ENCODE measurements around the gene NSG1.

Gene NSG1

DNA sequence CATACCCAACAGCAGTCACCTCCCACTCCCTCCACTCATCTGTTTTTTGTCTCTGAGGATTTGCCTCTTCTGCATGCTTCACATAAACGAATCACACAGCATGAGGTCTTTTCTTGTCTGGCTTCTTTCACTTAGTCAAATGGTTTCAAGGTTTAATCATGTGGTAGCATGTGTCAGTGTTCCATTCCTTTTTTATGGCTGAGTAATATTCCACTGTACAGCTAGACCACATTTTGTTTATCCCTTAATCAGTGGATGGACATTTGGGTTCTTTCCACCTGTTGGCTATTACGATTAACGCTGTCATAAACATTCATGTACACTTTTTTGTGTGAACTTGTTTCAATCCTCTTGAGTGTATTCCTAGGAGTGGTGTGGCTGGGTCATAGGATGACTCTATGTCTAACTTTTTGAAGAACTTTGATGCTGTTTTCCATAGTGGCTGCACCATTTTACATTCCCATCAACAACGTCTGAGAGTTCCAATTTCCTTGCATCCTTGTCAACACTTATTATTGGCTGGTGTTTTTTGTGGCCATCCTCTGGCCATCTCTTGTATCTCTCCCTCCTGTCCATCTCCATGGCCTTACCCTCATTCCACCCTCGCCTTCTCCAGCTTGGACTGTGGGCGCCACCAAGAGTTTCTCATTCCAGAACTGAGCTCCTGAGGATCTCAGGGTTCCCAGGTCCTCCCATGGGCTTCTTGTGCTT, 12.4 kb upstream of the NSG1 start:
- DNase-seq (ENCODE audit: low read depth in 2 of 2), result no peak

DNA sequence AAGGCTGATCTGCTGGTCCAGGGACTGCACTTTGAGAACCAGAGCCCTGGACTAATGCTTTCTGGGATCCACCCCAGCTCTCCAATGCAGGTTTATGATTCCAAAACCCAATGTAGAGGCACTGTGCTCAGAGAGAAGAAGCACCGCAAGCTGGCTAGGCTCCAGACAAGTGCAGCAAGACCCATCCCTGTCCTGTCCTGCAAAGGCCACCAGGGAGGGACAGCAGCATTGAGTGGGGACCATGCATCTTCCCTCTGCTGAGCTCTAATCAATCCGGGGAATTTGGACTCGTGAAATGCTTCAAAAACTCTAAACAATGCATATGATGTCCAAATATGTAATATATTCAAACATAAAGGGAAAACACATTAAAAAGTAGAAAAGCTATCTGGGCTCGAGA, 10.8 kb upstream of the NSG1 start:
- DNase-seq (ENCODE audit: low read depth in 2 of 2), result no peak

DNA sequence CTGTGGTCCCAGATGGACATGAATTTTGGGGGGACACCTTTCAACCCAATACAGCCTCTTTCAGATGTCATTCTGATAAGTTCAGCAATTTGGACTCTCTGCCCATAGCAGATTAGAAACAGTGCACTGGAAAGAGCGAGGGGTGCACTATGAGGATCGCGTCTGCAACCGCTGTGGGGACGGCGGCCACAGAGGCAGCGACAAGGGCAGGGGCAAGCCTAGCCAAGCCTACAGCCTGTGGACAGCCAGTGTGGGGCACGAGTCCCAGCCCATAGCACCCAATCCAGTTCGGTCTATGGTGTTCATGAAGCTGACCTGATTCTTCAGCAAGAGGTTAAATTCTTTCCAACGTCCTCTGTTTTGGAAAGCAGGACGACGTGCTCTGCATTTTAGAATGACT, 9.7 kb upstream of the NSG1 start:
- no peak for DNase-seq (ENCODE audit: low read depth in 2 of 2)

DNA sequence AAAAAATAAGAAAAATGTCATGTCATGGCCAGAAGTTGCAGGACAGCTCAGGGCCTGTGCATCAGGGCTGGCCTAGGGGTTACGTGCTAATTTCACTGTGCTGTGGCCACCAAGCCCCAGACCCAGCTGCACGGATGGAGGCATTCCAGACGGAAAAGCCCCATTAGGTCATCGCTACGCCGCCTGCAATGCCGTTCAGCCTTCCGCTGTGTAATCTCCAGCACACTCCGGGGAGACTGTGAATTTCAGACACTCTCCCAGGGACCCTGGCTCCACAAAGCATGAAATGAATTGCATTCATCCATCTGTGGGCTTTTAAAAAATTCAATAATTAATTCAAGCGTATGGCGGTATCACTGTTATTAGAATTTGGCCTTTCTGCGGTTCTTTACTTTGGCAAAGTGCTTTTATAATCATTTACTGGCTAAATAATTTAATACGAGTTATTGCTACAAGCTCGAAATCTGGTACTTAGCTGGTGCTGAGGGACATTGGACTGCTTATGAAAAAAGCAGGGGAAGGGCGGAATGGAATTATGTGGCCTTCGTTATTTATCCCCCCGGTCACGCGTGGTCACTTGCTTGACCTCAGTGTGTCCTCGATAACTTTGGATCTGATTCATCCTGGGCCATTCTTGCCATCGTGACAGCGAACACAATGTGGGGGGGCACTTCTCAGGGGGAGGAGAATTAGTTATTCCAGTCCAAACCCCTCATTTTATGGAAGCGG, 9.0 kb upstream of the NSG1 start:
- no peak for DNase-seq (ENCODE audit: low read depth in 2 of 2)

DNA sequence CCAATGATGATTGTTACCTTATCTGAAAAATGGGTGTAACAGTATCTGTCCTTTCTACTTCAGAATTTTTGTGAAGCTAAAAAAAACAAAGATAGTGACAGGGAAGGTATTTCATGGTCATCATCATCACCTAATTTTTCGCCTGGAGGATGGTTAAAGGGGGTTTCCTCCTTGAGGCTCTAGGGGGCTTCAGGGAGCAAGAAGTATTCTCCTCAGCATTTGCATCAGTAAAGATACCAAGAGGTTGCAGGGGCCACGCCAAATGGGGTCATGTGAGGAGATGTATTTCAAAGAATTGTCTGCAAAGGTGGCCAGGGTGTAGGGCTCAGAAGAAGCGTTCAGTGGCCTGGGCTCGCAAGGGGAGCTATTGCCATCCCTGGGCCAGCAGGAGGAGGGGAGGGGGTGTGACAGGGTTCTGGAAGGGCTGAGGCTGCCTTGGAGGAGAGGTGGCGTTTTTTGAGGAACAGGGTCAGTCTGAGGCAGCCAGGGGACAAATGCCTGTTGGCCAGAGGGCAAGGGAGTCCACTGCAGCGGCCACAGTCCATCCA, 7.3 kb upstream of the NSG1 start:
- DNase-seq (ENCODE audit: low read depth in 2 of 2), result no peak

DNA sequence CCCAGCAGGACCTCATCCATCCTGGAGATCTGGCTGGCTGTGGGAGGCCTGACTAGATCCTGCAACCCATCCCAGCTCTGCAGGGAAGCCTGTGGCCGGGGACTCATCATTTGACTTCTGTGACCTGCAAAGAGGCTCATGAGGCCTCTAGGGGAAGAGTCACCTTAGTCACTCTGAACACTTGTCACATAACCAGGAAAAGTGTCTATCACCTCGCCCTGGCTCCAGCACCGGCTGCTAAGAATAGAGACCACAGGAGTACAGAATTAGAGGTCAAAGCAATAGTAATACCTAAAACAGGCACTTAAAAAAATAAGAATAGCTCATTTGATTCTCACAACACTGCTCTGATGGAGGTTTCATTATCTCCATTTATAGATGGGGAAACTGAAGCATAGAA, 3.8 kb upstream of the NSG1 start:
- DNase-seq (ENCODE audit: low read depth in 2 of 2), result no peak

DNA sequence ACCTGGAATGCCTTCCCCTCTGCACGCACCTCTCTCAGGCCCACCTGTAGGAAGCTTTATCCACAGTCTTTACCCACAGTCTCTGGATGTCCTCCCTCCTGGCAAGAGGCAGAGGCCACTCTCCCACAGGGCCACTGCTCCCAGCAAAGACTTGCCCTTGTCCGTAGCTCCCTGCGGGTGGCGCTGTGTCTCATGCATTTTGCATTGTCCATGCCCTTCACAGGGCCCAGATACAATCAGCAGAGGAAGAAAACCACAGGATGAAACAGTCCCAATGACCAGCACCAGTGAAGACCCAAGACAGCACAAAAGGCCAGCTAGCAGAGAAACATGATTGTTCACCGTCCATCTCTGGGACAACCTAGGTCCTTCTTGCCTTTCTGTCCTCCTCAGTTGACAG, 2.1 kb upstream of the NSG1 start:
- no peak for DNase-seq (ENCODE audit: low read depth in 2 of 2)

DNA sequence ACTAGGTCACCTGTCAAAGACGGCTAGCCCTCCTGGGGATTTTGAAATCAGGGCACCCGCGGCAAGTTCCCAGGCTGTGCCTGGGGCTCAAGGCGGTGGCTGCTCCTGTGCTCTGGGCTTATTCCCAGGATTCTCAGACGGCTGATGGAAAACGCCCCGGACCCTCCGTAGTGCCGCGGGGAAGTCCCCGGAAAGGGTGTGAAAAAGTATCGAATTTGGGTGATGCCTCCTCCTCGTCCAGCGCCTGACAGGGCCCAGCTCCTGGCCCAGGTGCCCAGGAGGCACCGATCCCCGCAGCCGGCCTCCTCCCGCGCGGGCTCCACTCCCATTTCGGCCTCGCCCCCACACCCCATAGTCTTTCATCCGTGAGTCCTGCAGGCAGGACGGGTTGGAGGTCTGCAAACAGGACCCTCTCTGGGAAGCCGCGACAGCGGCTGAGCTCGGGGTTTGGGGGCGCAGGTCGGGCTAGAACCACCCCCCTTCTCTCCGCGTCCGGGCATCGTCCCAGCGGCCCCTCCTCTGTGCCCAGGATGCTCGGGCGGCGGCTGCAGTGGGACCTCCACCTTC, 1.1 kb upstream of the NSG1 start:
- no peak for DNase-seq (ENCODE audit: low read depth in 2 of 2)

DNA sequence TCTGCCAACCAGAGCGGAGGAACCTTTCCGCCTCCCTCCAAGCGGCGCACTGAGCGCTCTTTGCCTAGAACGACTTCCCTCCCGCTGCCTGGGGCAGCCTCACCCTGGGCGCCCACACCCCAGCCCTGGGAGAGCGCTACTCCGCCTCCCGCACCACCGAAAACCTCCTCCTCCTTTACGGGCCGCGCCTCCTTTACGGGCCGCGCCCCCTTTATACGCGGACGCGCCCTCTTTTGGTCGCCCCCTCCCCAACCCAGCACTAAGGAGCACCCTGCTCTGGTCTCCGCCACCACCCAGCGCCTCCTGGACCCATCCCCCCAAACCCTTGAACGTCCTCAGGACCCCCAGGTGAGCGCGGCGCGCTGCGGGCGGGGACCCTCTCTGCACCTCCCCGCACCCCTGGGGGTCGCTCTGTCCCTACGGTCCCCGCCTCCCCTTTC, 586 bp upstream of the NSG1 start:
- DNase-seq (ENCODE audit: low read depth in 2 of 2), result no peak

DNA sequence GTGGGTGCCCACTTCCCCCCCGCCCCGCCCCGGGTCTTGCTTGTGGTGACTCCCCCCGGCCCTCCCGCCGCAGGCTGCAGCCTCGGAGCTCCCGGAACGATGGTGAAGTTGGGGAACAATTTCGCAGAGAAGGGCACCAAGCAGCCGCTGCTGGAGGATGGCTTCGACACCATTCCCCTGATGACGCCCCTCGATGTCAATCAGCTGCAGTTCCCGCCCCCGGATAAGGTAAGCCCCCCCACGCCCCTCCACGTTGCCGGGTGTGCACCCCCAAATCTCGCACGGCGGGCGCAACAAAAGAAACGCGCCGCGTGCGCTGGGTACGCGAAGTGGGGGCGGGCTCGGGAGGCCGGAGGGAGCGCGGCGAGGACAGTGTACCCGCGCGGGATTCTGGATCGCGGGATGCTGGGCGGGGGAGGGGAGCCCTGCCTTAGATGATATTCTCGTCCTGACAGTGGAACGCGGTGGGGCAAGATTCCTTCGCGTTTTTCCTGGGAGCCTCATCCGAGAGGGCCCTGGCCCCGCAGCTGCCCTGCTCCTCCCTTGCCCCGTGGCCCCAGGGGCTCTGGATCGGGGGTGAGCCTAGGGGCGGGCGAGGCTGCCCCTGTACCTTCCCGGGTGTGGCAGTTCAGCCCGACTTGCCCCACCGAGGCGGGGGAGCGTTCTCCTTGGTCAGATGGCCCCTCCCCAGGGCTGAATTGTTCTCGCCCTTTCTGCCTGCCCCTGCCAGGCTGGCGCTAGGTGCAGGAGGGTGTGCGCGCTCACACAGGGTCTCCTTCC, 819 bp downstream of the NSG1 start:
- no peak for DNase-seq (ENCODE audit: low read depth in 2 of 2)

DNA sequence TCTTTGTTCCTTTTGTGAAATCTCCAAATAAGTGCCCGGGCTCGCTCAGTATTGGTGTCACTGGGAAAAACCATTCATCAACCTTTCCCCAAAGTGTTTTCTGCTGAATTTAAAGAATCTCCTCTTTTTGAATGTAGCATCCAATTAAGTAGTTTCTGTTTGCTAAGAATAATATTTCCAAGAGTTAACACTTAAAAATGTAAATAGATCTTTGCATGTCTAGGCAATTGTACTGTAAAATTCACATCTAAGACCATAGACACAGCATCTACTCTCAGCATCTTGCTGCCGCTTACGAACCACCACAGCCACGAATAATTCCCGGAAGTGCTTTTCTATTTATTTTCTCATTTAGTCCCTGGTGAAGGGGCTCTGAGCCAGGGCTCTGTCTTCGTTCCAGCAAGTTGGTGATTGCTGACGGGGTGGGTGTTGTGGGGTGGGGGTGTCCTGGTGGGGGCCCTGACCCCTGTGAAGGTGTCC, 1.4 kb downstream of the NSG1 start:
- DNase-seq (ENCODE audit: low read depth in 2 of 2), result no peak

DNA sequence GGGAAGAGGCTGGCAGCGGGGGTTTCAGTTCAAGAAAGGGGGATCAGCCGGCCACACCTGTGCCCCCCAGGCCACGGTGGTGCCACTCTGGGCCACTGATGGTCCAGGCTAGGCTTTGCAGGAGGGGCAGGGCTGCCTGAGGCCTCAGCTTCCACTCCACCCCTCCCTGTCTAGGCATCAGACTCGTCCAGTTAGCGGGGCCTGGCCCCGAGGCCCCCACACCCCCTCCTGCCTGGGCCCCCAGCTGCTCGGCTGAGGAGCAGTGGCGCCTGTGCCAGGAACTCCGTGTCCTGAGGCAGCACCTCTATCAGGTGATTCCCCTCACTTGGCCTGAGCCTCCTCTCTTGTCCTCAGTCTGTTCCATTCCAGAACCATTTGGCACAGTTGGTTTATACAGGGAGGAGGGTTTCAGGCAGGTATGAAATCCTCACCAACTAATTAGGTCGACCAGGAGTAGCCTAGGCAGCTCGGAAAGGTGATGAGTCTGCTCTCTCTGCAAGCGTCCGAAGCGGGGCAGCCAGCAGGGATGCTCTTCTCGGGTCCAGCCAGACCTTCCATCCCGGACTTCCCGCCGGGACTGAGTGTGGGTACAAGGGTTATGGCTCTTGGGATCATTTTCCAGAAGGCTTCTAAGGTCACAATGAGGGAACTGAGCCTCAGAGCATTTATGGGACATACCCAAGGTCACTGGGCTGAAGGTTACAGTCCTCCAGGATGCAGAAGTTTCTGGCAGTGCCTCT, 2.1 kb downstream of the NSG1 start:
- no peak for DNase-seq (ENCODE audit: low read depth in 2 of 2)

DNA sequence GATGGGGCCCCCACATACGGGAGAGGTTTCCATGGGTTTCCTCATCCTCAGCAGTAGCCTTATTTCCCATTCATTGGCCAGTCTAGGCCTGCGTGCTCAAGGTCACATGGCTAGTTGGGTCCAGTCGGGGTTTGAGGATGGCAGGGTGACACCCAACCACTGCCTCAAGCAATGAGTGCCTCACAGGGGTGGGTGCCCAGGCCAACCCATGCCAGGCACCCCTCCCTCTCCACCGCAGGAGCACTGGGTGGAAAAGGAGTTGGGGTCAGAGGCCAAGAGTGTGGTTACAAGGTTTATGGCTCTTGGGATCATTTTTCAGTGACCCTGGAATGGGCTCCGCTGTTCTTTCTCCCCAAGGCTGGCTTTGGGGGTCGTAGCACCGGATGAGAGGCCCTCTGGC, 3.1 kb downstream of the NSG1 start:
- no peak for DNase-seq (ENCODE audit: low read depth in 2 of 2)

DNA sequence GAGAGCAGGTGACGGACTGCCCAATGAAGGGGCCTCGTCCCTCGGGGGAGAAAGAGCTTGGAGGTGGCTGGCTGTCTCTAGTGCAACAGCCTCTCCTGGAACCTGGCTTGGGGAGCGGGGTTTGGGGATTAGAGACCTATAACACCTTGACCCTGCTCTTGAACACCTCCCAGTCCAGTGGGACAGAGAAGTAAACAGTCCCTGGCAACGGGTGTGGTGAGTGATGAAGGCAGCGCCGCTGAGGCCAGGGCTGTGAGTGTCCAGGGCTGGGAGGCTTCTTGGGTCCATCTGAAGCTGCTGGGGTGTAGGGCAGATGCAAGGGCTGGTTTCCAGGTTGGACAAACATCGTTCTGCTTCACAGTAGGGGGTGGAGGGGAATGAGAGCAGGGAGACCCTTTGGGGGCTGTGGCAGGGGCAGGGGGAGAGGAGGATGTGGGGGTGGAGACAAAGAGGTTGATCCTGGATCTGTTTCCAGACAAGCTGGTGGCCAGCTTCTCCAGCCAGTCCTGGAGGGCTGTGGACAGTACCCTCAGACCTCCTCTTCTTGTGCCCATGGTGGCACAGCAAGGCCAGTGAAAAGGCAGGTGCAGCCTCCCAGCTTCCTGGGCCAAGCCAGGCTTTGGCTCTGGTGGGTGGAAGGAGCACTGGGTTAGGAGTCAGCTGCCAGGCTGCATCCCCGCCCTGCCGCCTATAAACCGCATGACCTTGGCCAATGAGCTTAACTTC, 3.8 kb downstream of the NSG1 start:
- DNase-seq (ENCODE audit: low read depth in 2 of 2), result no peak

DNA sequence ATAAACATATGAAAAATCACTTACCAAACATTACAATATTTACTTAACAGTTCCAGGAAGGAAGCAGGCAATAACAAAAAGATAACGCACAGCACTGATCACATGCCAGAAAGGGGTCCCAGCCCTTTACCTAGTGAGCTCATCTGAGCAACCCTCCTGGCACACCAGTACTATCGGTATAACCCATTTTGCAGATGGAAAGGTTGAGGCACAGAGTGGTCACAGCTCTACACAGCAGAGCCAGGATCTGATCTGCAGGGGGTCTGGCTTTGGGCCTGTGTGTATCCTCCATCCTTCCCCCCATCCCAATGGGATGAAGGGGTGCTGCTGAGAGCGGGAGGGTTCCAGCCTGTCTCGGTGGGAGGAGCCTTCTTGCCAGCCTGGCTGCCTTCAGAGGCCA, 5.0 kb downstream of the NSG1 start:
- DNase-seq (ENCODE audit: low read depth in 2 of 2), result no peak

DNA sequence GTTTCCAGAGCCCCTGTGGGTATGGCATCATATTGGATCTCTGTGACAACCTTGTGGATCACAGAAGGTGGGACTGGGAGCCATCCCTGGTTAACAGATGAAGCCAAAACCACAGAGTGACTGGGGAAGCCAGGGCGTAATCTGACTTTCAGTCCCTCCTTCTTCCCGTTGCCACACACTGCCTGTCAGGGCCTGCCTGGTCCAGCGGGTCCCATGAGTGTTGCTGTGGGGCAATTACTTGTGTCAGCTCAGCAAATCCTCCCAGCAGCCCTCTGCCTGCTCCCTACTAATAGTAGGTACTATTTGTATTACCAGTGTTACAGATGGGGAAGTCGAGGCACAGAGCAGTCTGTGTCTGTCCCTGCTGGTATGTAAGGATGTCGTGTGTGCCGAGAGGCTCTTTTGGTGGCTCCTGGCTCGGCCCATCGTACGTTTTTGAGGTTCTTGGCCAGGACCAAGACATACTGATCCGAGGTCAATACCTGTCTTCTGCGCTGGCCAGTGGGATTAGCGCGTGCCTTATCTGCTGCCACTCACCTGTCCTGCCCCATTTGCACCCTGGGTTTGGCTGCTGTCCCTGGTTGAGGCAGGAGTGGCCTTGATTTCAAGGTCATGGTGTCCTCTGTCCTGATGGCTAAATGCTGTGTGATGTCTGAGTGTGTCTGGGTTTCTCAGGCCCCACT, 5.7 kb downstream of the NSG1 start:
- no peak for DNase-seq (ENCODE audit: low read depth in 2 of 2)

DNA sequence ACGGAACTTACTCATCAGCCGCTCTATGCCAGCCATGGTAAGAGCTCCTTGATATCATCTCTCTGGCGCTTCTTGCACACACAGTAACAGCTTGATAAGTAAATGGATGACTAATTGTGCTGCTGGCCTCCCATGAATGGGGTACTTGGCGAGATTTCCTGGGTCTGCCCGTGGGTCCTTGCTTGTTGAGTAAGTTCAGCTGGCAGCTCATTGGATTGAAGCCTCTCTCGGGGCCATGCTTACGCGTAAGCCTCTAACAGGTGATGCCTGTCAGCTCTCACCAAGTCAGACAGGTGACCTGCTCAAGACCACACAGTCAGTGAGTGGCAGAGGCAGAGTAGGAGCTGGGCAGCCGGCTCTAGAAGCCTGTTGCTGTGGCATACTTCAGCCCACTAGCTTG, 7.7 kb downstream of the NSG1 start:
- DNase-seq (ENCODE audit: low read depth in 2 of 2), result no peak

DNA sequence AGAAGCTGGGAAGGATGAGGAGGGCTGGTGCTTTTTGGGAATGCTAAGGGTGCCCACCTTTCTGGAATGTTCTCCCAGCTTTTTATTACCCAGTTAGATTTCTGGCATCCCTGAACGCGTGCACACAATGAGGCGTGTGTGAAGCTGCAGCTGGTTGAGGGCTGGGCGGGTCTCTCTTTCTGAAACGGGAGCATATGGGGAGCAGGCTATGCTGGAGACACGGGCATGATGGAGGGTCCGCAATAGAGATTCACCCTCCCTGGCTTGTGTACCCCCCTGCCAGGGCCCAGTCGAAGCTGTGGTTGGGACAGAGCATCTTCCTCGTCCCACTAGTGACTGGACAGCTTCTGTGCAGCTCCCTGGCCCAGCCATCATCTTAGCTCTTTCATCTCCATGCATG, 8.5 kb downstream of the NSG1 start:
- DNase-seq (ENCODE audit: low read depth in 2 of 2), result no peak

DNA sequence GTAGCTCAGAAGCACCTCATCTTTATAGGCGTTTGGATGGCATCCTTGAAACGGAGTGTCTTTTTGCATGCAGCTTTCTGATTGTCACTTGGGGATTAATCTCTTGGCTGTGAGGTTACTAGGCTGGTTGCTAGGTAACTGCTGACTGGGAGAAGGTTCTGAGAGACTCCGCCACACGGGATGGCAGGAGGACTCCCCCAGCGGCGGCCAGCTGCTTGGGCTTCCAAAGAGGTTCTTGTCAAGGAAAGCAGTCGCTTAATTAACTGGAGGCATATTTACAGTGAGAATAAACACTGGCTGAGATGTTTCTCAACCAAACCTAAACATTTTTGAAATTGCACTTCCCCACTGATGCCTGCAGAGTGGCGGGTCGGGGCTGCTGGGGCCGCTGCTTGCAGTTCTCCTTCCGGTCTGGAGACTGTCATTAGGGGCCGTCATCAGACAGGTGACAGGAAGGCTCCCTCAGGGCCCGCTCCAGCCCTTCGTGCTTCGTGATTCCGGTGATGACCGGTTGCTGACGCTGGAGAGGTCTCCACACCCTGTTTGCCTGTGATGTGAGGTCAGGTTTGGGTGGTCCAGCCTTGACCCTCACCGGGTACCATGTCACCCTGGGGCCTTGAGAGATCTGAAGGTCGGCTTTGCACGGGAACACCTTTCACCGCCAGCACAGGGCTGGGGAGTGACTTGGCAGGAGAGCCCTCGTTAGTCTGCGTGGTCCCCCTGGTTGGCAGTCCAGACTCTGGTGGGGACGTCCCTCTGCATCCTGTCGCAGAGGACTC, 9.1 kb downstream of the NSG1 start:
- no peak for DNase-seq (ENCODE audit: low read depth in 2 of 2)

Data from stimulated activated CD8-positive, alpha-beta memory T cell treated with anti-CD3 and anti-CD28 coated beads, Interleukin-2, amount 100 ng/mL, for 1 hour (primary cell).